COLO829 (cell line): ENCODE results near the gene LRCH1.
A peak's percentile ranks its signal among the peaks of the same experiment; 100 is the strongest.

Source experiments
- DNase-seq: peaks from one replicate; pipeline ENCODE4 v3.0.0; 2012; ENCODE audit warnings: low spot score

The LRCH1 gene

DNA sequence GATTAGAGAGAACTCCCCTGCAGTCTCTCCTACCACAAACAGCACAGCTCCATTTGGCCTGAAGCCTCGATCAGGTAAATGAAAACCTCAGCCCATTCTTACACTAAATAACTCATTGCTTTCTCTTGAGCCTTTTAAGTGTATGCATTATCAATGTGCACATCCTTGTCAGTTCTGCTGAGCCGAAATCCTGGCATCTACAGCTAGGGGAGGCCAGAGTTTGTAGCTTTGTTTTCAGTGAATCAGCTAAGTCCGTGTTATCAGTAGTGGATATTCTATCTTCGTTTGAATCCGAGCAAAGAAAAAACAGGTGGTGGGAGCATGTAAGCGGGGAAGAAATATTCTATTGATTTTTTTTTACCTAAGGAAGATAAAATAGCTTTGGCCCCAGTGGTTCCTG is 159.6 kb downstream of the LRCH1 start:
- no peak for DNase-seq

DNA sequence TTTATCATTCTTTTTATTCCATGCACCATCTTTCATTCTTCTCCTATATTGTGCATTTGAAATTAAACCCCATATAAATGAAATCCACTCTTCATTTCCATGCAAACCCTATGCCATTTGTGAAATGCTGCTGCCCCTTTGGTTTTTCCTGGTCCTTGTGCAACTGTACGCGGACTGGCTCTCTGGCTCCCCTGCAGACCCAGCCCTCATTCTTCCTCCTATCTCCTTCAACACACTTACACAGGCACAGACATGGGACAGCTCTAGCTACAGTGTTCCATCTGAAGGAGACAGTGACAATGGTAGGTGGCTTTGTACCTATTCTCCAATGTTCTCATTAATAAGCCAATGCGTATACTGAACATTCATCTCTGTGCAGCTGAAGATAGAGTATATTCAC is 162.4 kb downstream of the LRCH1 start:
- DNase-seq, result no peak

DNA sequence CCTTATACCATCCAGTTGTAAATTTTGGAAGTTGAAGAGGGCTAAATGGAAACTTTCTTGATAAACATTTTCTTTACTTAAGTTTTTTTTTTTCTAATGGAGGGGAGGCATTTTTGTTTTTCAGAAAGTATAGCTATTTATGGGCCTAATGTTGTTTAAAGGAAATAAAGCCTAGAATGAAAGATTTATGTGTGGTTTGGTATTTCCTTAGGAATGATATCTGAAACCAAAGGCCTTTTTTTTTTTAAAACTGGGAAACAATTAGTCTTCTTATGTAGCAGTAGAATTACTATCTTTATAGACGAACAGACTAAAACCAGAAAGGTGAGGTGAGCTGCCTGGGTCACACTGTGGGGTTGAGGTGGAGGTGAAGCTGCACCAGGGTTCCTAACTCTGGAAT is 163.9 kb downstream of the LRCH1 start:
- DNase-seq, result peak; percentile 31

DNA sequence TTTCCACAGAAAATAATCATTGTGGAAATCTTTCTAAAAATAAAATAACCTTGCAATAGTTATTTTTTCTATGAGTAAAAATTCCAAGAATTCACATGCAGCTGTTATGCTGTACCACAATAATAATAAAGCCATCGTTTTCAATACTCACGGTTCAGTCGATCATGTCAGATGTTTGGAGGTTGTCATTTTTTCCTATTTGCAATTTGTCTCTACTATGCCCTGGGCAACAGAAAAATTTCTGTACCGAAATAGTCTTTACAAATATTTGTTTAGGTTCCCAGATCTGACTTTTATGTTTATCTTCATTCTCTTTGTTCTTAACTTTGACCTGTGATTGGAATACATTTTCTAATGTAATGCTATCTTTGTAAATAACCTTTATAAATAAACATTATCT is 164.3 kb downstream of the LRCH1 start:
- no peak for DNase-seq

DNA sequence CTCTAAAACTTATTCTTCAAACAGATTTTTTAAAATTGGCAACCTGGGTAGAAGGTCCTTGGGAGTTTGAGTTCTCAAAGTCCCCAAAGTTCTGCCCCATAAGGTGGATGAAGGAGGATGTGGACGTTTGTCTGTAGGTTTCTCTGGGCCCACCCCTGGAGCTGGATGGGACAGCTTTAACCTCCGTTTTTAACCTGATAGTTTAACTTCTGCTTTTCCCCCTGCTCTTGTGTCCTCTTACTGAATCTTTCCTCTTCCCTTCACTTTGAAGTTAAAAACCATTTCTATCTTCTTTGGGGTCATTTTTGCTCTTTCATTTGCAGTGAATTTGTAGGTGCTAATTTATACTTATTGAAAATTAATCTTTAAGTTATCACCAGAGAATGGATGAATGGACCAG is 164.9 kb downstream of the LRCH1 start:
- no peak for DNase-seq

DNA sequence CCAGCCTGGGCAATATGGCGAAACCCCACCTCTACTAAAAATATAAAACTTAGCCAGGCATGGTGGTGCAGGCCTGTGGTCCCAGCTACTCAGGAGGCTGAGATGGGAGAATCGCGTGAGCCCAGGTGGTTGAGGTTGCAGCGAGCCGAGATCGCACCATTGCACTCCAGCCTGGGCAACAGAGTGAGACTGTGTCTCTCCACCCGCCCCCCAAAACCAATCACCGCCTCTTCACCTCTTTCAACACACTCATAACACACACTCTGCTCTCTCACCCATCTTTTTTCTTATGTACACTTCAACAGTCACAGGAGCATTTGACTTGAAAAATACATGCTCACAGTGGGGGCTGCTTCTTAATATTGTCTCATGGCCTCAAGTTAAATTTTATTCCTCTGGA is 167.2 kb downstream of the LRCH1 start:
- no peak for DNase-seq

DNA sequence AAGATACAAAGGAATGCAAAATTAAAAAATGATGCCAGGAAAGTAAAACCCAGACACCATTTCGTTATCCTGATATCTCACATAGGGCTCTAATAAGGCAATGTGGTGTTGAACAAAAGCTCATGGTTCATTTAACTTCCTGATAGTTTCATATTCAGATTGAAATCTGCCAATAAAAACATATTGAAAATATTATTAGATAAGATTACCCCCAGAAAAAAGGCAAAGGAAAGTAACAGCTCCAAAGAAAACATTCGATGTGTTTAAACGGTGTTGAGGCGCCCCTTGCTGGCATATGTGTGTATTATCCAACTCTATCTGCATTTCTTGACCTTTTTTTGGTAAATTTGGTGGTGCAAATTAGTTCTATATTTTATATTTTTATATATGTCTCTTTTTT is 168.1 kb downstream of the LRCH1 start:
- peak; percentile 28 for DNase-seq

DNA sequence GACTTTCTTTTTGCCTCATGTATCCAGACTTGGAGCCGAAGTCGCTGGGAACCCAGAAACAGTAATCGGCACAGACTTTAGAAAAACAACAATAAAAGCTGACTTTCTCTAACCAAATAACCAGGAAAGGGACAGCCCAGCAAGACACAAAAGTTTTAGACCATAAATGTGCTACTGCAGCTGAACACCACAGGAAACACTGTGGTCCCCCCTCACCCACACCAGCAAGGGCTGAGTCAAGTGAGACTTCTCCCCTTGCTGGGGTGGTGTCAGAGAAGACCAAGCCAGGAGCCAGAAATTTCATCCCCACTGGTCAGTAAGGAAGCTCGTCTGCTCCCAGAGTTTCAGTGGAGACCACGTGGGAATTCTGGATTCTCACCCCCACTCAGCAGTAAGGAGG is 173.4 kb downstream of the LRCH1 start:
- DNase-seq, result no peak

DNA sequence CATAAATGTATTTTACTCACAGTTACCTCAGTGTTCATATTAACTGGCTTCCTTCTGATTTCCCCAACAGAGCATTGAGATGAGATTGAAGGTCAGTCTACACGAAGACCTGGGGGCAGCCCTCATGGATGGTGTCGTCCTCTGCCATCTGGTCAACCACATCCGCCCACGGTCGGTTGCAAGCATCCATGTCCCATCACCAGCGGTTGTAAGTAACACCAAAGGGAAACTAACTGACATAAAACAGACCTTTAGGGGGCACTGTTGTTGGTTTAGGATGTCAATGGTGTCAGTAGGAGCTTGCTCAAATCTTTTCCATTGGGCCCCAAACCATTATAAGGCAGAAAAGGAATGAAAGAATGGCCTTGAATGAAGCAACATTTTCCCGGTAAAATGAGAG is 175.8 kb downstream of the LRCH1 start:
- DNase-seq, result peak; percentile 30

DNA sequence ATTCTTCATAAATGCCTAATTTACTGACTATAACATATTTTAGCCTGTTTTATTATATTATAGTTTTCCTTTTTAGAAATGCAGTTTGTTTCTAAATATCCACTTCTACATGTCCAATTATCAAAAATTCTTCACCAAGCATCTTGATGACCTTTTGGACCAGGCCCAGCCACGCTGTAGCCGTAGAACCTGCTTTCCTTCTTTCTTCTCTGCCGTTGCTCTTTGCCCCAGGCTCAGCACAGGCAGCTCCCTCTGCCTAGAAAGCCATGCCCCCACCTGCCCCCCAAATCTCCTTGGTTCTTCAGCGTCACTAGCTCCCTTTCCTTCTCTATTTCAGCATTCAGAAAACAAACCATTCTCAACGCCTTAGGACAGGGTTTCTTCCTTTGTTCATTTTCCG is 178.6 kb downstream of the LRCH1 start:
- DNase-seq, result no peak

DNA sequence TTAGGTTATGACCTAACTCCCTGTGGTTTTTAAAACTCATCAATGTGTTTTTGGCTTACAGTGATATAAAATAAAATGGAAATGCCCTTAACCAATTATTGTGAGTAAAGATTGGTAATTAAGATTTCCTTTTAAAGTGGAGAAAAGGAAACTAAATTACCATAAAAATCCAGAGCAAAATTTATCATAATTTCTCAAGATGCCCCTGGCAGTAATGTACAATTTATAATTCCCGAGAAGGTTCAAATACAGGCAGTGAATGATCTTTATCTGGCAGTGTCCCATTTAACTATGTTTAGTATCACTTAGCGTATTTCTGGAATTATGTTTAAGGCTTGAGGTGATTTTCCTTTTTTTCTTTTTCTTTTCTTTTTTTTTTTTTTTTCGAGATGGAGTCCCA is 182.5 kb downstream of the LRCH1 start:
- no peak for DNase-seq

DNA sequence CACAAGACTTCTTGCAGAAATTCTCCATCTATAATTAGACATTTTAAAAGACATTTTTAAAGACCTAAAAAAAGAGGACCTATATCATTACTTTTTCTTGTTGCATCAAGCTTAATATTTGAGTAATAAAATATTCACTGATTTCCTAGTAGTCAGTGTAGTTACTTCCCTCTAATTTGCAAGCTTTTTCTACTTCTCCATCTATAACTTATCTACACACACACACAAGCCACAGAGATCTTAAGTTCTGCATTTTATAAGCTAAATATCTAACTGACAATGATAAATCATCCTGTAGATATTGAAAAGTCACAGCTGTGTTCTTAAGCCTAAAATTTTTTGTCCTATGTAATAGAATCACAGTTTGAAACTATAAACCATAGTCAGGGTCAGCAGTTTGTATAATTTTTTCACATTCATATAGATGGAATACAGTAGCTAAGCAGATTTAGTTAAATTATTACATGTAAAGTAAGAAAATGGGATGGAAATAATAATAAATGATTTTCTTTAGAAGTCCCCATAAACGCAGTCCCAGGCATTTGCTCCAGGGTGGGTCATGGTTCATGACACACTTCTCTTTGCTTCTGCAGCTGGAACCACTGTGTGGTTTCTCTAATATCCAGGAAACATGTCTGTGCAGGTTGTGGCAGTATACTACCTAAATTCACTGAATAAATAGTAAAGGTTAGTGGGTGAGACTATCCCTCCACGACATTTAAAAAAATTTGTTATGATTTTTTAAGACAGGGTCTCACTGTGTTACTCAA is 183.8 kb downstream of the LRCH1 start:
- no peak for DNase-seq

DNA sequence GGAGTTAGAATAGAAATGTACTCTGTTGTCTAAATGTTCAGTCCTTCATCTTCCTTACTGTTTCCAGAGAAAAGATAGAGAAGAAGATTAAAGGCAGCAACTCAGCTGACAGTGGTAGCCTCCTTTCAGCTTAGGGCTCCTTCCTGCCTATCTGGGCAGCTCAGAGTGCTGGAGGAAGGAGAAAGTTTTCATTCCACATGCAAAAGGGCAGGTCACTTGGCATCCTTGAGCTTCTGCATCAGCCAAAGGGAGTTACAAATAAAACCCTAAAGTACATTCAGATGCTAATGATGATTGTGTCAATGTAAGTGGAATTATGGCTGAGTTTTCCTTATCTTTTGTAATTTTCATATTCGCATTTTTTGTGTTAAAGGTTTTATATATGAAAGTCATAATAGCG is 185.1 kb downstream of the LRCH1 start:
- DNase-seq, result no peak

DNA sequence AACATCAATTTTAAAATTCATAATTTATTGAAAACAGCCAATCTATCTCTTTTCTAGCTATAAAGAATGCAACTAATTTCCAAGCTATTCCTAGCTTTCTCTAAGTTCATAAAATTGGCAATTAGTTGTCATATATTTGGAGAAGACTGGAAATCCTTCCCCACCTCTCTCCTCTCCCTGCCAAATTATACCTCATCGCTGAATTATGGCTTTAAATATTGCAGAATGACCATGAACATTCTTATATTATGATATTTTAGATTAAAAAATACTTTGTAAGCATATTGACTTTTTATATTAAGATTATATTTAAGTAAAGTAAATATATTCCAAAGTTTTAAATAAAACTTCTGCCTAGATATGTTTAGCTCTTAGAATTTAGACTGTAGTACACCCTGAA is 185.8 kb downstream of the LRCH1 start:
- DNase-seq, result no peak

DNA sequence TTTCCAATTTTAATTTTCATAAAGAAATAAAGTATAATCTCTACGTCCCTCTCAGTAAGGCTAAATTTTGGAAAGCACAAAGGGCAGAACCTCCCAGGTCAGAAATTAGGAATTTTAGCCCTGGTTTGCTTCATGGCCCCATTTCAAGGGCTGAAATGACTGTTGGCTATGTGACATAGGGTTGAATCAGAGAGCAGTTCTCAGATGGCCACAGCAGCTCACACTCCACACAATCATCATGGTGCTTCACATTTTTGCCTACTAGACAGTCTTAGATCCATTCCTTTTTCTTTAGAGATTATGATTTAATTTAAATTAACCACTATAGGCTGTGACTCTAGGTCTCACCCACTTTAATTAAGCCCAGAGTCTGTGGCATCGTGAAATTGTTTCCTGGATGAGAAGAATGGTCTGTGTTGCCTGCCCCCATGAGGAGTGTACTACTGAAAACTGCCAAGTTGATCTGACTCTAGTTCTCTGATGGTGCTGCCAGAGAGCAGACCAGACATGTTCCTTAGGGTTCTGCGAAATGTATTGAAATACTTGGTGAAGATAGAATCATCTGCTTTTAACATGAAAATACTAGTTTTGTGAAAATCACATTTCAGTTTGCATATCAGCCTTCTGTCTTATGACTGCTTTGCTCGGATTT is 186.6 kb downstream of the LRCH1 start:
- DNase-seq, result no peak

DNA sequence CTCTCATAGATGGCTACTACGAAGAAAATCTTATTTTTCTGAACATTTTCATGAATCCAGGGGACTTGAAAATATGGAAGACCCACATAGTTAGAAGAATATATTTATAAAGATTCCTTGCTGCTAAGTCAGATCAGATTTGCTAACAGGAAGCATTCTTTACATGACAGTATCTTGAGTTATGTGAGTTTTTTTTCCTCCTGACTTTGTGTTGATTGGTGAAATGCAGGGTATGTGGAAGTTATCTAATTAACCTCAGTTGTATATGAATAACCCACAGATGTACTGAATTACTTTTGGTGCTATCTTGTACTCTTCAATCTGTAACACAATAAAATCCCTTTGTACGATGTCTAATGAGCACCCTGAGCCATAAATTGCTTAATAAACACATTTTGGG is 190.2 kb downstream of the LRCH1 start:
- DNase-seq, result no peak

DNA sequence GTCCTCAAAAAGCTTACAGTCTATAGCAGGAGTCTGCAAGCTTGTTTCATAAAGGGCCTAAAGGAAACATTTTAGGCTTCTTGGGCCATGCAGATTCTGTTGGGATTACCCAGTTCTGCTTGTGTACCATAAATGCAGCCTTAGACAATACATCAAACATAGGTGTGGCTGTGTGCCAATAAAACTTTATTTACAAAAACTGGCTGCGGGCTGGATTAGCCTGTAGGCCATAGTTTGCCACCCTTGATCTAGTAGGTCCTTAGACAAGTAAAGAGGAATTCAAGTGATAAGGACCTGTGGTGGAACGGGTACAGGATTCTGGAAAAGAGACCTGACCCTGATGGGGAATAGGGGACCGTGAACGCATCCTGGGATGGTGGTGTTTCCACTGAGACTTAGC is 192.1 kb downstream of the LRCH1 start:
- no peak for DNase-seq

DNA sequence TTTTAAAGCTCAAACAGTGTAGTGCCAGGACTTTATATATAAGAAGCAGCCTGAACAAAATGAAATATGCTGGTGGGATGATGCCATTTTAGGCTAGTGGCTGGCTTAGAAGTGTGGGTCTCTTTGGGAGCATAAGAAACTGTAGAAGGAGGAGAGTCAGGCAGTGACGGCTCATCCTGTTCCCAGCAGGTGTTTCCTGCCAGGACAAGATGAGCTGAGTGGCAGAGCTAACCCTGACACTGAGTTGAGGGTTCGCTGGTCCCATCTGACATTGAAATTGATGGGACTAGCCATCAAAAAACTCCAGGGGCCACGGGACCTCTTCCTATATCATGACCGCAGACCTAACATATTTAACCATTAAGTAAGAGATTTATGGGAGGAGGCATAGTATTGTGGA is 192.7 kb downstream of the LRCH1 start:
- DNase-seq, result no peak

DNA sequence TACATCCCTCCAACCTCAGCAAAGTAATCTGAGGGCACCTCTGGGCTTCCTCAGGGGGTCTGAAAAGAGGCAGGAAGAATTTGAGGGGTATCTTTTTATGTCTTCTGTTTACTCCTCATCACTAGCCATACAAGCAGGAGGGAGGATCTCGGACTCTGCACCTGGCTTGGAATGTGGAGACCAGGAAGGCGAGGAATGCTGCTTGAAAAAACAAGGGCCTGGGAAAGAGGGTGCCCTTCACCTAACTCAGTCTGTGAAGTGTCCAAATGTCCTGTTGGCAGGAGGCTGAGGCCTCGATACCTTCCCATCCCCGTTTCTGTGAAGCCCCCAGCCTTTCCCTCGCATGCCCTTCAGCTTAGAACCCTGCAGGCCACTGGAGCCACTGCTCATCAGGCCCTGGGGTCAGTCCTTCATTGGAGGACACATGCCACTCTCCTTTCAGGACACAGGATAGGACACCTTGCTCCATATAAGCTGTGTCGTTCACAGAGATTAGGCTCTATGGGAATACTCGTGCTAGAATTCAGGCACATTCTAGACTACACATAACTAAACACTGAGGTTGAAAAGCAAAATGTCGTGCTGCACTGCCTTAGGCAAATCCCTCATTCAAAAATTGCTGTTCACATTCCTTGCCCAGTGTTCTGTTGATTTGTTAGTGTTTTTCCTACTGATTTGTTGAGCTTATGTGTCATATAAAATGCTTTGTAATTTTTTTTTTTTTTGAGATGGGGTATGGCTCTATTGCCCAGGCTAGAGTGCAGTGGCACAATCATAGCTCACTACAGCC is 194.3 kb downstream of the LRCH1 start:
- no peak for DNase-seq

DNA sequence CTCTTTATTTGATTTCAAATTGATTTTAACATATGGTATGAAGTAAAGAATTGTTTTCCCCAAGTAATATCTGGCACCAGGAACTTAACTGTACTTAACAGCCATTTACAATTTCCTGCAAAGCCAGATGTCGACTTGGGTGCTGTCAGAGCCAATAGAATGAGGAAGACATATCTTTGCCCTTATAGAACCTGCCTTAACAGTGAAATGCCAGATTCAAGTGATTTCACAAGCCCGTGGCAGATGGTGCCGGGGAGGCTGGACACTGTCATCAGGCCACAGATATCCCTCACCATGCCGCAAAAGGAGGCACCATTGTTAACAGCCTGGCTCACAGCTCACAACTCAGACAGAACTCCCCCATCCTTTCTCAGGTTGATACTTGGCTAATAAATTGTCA is 195.3 kb downstream of the LRCH1 start:
- DNase-seq, result no peak

DNA sequence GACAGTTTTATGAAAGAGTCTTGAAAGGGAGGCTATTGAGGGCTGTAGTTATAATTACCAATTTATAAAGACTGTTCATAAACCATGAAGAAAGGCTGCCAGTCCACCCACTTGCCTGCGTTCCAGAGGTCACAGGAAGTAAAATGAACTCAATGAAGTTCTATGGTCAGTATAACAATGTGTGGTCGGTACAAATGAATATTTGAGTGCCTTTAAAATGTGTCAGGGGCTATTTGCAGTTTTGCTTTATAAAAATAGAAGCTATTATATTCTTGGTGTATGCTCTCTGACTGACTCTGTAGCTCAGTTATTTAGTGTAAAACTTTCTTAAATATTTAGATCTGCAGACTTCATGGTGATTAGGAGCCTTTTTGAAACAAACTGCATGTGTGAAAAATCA is 197.0 kb downstream of the LRCH1 start:
- DNase-seq, result peak; percentile 40

DNA sequence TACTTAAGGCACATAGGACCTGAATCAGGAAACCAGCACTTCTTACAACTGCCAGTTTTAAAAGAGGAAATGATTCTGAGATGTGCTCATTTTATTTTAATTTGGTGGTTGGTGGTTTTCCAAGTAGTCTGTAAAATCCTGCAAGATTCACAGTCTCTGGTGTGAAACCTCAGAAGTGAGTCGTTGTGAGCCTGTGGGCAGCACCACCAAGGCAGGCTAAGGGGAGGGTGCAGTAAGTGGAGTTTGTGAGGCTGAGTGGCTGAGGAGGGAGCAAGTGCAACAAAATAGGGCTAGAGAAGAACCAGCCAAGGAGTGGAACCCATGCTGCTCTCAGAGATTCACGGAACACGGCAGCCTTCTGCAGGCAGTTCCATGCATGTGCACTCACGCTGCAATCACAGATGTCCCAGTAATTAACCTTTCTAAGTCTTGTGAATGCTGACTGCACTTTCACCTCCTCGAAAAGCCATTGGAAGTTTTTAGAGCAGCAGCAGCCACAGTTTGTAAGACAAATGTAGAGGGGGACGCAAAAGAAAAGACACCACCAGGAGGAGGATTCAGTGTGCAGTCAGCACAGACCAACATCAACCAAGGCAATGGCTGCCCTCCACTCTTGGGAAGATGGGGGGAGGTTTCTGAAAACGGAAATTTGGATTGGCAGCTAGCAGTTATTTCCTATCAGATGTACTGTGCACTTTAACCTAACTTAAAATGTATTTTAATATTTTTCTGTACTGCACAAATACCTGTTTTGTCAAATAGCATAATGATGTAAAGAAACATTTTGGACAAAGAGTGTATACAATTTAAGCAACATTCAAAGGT is 199.1 kb downstream of the LRCH1 start:
- DNase-seq, result no peak
